GM12875 (cell line): ENCODE data around the gene RGS6.

ENCODE experiments used
- H3K4me3 ChIP-seq: one replicate; pipeline ENCODE4 v1.5.1; 2011; ENCODE audit warnings: low read depth, low read length, control low read depth
- TF ChIP-seq, protein P1 (sequence below): IDR thresholded peaks from 2 replicates; pipeline ENCODE4 v1.5.1; 2011; ENCODE audit warnings: low read depth, mild to moderate bottlenecking, control low read depth, inconsistent platforms, low read length, moderate library complexity, borderline replicate concordance; ENCODE audit not compliant: insufficient read depth

The RGS6 gene

DNA sequence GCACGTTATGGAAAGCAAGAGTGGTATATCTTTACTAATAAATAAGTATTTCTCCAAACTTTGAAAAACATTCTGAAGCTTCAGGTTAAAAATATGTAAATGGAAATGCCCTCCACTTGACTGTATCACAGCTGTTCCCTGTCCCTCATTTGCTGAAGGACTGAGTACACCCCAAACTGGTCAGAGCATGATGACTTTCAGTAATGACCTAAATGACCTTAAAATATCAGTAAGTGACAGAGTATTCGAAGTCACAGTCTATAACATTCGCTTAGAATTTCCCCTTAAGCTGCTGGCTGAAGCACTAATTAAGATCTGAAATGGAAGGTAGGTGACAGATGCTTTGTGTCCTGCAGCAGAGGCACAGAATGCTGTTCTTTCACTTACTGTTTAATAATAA is 191.5 kb downstream of the RGS6 start:
- TF ChIP-seq, protein P1, sequence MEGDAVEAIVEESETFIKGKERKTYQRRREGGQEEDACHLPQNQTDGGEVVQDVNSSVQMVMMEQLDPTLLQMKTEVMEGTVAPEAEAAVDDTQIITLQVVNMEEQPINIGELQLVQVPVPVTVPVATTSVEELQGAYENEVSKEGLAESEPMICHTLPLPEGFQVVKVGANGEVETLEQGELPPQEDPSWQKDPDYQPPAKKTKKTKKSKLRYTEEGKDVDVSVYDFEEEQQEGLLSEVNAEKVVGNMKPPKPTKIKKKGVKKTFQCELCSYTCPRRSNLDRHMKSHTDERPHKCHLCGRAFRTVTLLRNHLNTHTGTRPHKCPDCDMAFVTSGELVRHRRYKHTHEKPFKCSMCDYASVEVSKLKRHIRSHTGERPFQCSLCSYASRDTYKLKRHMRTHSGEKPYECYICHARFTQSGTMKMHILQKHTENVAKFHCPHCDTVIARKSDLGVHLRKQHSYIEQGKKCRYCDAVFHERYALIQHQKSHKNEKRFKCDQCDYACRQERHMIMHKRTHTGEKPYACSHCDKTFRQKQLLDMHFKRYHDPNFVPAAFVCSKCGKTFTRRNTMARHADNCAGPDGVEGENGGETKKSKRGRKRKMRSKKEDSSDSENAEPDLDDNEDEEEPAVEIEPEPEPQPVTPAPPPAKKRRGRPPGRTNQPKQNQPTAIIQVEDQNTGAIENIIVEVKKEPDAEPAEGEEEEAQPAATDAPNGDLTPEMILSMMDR, result no peak
- H3K4me3 ChIP-seq, result no peak overlapping the region

DNA sequence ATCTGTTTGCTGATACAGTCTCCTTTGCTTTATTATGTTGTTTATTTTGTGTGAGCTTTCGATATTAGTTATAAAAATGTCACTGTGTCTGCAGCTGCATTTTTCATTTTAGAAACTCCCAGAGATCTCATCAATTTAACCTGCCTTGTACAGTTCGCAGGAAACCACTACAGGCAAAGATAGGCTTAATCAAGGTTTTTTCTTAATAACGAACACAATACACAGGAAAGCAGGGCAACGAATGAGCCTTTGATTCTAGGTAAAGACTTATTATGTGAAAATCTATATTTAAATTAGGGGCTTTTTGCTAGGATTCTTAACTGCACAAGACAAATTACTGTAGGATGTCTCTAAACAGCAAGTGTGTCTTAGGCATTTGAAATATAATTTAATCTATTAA is 191.9 kb downstream of the RGS6 start:
- TF ChIP-seq, protein P1, result no peak
- H3K4me3 ChIP-seq, result no peak overlapping the region

DNA sequence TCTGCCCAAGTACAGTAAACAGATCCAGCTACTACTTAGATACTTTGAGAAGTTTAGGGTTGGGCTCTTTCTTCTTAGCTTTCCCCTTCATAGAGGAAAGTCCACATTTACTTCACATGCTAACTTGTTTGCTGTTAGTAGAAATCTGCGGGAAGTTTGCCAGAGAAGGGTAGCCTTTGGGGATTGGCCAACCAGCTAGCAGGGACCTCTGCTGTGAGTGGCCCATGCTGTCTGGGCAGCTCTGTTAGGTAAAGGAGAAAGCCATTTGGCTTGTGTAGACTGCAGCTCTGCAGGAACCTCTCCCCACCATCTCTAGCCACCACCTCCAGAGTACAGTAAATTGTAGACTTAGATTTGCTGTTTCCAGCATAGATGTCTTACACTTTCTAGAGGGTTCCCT is 193.9 kb downstream of the RGS6 start:
- H3K4me3 ChIP-seq, result no peak overlapping the region
- TF ChIP-seq, protein P1, result no peak

DNA sequence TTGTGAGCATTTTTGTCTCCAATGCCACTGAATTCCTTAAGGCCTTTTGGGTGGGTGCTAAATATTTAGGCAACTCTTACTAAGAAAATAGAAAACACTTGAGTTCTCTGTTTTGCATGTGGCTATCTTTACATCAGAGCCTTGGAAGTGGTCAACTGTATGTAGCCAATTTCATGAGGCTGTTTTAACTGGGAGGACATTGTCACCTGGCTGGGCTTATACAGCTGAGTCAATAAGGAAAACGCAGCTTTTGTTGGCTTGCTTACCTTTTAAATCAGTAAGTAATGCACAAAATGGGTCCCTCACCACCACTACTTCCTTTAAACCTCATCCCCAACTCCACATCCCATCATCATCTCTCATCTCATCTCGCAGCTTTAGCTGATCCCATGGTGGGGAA is 194.3 kb downstream of the RGS6 start:
- TF ChIP-seq, protein P1, result no peak
- no peak overlapping the region for H3K4me3 ChIP-seq

DNA sequence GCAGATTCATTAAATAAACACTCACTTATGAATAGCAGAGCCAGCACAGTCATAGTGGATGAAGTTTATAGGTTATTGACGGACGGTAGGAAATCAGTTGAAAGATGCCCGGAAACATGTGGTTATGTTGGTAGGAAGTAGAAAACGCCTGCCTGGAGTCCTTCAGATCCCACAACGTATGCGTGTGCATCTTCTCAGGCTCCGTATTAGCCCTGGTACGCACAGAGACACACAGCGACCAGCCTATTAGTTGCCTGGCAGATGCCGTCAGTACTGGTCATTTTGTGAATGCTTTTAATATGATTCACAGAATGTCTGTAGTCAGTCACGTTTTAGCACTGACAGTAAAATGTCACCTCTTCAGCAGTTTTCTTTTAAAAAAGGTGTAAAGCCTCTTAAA is 196.4 kb downstream of the RGS6 start:
- no peak overlapping the region for H3K4me3 ChIP-seq
- TF ChIP-seq, protein P1, result no peak

DNA sequence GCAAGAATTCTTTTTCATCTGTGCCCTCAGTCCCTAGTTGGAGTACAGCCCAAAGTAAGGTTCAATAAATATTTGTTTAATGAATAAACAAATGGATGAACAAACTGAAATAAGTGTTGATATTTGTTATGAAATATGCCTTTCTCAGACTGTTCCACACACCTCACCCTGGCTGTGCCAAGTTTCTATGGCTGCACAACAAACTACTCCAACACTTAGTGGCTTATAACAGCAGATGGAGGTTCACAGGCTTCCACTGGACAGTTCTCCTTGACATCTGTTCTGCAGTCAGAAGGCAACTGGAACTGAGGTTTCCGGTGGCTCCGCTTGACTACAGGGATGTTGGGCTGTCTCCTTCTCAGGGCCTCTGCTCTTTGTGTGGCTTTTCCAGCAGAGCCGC is 197.1 kb downstream of the RGS6 start:
- H3K4me3 ChIP-seq, result no peak overlapping the region
- TF ChIP-seq, protein P1, result no peak

DNA sequence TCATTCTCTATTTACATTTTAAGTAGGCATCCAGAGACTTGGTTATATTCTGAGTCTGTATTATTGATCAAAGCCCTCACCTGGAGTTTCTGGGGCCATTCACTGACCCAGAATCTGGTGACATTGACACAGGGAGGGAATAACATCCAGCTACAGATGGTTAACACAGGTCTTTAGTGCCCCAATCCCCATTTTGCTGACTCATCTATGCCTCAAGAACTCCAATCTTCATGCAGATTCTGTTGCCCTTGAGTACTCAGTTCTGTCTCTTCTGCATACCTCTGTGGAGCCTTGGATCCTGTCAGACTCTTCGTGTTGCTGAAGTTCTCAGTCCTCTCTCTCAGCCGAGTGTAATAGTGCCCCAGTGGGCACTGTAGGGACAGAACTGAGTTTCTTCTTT is 208.9 kb downstream of the RGS6 start:
- TF ChIP-seq, protein P1, result no peak

More for the DNA sequence above, 208.9 kb downstream of the RGS6 start:
- no peak overlapping the region for H3K4me3 ChIP-seq
